ENCODE measurements around the gene ABTB2.

ABTB2 gene

DNA sequence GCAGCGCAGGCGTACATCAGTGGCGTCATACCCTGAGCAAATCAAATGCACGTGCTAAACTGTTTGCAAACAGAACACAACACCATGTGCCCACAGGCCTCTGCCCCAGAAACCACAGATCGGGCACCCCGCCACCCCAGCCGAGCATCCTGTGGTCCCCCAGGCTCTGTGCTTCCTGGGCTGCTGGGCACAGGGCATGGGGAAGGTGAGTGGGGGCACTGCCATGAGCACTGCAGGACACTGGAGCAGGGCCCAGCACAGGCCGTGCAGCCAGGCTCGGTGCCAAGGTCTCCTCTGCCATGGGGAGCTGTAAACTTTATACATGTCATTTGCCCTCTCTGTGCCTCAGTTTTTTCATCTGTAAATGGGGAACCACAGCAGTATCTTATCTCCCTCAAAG lies 189.8 kb downstream of the ABTB2 start:
- no peak for ATAC-seq
- no peak for TF ChIP-seq PPARA (CRISPR knock-in tag; IDR thresholded peaks at IDR 0.05; ENCODE audit: borderline replicate concordance)
- TF ChIP-seq, protein P1, sequence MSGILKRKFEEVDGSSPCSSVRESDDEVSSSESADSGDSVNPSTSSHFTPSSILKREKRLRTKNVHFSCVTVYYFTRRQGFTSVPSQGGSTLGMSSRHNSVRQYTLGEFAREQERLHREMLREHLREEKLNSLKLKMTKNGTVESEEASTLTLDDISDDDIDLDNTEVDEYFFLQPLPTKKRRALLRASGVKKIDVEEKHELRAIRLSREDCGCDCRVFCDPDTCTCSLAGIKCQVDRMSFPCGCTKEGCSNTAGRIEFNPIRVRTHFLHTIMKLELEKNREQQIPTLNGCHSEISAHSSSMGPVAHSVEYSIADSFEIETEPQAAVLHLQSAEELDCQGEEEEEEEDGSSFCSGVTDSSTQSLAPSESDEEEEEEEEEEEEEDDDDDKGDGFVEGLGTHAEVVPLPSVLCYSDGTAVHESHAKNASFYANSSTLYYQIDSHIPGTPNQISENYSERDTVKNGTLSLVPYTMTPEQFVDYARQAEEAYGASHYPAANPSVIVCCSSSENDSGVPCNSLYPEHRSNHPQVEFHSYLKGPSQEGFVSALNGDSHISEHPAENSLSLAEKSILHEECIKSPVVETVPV (CRISPR knock-in tag; IDR thresholded peaks at IDR 0.05) = no peak
- TF ChIP-seq ZNF70 (CRISPR knock-in tag; IDR thresholded peaks at IDR 0.05) = no peak
- TF ChIP-seq GLIS3 (CRISPR knock-in tag; IDR thresholded peaks at IDR 0.05) = no peak
- TF ChIP-seq, protein P2, sequence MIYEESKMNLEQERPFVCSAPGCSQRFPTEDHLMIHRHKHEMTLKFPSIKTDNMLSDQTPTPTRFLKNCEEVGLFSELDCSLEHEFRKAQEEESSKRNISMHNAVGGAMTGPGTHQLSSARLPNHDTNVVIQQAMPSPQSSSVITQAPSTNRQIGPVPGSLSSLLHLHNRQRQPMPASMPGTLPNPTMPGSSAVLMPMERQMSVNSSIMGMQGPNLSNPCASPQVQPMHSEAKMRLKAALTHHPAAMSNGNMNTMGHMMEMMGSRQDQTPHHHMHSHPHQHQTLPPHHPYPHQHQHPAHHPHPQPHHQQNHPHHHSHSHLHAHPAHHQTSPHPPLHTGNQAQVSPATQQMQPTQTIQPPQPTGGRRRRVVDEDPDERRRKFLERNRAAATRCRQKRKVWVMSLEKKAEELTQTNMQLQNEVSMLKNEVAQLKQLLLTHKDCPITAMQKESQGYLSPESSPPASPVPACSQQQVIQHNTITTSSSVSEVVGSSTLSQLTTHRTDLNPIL (CRISPR knock-in tag; IDR thresholded peaks at IDR 0.05; ENCODE audit: low read depth) = no peak
- TF ChIP-seq, protein P3, sequence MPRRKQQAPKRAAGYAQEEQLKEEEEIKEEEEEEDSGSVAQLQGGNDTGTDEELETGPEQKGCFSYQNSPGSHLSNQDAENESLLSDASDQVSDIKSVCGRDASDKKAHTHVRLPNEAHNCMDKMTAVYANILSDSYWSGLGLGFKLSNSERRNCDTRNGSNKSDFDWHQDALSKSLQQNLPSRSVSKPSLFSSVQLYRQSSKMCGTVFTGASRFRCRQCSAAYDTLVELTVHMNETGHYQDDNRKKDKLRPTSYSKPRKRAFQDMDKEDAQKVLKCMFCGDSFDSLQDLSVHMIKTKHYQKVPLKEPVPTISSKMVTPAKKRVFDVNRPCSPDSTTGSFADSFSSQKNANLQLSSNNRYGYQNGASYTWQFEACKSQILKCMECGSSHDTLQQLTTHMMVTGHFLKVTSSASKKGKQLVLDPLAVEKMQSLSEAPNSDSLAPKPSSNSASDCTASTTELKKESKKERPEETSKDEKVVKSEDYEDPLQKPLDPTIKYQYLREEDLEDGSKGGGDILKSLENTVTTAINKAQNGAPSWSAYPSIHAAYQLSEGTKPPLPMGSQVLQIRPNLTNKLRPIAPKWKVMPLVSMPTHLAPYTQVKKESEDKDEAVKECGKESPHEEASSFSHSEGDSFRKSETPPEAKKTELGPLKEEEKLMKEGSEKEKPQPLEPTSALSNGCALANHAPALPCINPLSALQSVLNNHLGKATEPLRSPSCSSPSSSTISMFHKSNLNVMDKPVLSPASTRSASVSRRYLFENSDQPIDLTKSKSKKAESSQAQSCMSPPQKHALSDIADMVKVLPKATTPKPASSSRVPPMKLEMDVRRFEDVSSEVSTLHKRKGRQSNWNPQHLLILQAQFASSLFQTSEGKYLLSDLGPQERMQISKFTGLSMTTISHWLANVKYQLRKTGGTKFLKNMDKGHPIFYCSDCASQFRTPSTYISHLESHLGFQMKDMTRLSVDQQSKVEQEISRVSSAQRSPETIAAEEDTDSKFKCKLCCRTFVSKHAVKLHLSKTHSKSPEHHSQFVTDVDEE (CRISPR knock-in tag; IDR thresholded peaks at IDR 0.05) = no peak
- TF ChIP-seq, protein P4, sequence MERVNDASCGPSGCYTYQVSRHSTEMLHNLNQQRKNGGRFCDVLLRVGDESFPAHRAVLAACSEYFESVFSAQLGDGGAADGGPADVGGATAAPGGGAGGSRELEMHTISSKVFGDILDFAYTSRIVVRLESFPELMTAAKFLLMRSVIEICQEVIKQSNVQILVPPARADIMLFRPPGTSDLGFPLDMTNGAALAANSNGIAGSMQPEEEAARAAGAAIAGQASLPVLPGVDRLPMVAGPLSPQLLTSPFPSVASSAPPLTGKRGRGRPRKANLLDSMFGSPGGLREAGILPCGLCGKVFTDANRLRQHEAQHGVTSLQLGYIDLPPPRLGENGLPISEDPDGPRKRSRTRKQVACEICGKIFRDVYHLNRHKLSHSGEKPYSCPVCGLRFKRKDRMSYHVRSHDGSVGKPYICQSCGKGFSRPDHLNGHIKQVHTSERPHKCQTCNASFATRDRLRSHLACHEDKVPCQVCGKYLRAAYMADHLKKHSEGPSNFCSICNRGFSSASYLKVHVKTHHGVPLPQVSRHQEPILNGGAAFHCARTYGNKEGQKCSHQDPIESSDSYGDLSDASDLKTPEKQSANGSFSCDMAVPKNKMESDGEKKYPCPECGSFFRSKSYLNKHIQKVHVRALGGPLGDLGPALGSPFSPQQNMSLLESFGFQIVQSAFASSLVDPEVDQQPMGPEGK (CRISPR knock-in tag; IDR thresholded peaks at IDR 0.05; ENCODE audit: borderline replicate concordance) = no peak
- no peak for TF ChIP-seq OSR1 (CRISPR knock-in tag; IDR thresholded peaks at IDR 0.05)
- no peak for TF ChIP-seq ZFP3 (CRISPR knock-in tag; IDR thresholded peaks at IDR 0.05)
- TF ChIP-seq ZNF565 (CRISPR knock-in tag; conservative IDR thresholded peaks at IDR 0.05; ENCODE audit: low read depth) = no peak
- TF ChIP-seq RARB (CRISPR knock-in tag; IDR thresholded peaks at IDR 0.05) = no peak
- TF ChIP-seq SNAI2 (CRISPR knock-in tag; IDR thresholded peaks at IDR 0.05) = no peak
- TF ChIP-seq ZNF8 (CRISPR knock-in tag; IDR thresholded peaks at IDR 0.05) = no peak
- TF ChIP-seq, protein P5, sequence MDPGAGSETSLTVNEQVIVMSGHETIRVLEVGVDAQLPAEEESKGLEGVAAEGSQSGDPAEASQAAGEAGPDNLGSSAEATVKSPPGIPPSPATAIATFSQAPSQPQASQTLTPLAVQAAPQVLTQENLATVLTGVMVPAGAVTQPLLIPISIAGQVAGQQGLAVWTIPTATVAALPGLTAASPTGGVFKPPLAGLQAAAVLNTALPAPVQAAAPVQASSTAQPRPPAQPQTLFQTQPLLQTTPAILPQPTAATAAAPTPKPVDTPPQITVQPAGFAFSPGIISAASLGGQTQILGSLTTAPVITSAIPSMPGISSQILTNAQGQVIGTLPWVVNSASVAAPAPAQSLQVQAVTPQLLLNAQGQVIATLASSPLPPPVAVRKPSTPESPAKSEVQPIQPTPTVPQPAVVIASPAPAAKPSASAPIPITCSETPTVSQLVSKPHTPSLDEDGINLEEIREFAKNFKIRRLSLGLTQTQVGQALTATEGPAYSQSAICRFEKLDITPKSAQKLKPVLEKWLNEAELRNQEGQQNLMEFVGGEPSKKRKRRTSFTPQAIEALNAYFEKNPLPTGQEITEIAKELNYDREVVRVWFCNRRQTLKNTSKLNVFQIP (CRISPR knock-in tag; IDR thresholded peaks at IDR 0.05; ENCODE audit: borderline replicate concordance, low read depth) = no peak
- TF ChIP-seq ZFP30 (CRISPR knock-in tag; IDR thresholded peaks at IDR 0.05) = no peak
- no peak for TF ChIP-seq ESRRG (CRISPR knock-in tag; IDR thresholded peaks at IDR 0.05)
- TF ChIP-seq BACH2 (CRISPR knock-in tag; IDR thresholded peaks at IDR 0.05; ENCODE audit: borderline replicate concordance) = no peak
- TF ChIP-seq ZC3H10 (CRISPR knock-in tag; IDR thresholded peaks at IDR 0.05) = no peak
- no peak for TF ChIP-seq ARNTL (CRISPR knock-in tag; IDR thresholded peaks at IDR 0.05; ENCODE audit: borderline replicate concordance, low read depth)

DNA sequence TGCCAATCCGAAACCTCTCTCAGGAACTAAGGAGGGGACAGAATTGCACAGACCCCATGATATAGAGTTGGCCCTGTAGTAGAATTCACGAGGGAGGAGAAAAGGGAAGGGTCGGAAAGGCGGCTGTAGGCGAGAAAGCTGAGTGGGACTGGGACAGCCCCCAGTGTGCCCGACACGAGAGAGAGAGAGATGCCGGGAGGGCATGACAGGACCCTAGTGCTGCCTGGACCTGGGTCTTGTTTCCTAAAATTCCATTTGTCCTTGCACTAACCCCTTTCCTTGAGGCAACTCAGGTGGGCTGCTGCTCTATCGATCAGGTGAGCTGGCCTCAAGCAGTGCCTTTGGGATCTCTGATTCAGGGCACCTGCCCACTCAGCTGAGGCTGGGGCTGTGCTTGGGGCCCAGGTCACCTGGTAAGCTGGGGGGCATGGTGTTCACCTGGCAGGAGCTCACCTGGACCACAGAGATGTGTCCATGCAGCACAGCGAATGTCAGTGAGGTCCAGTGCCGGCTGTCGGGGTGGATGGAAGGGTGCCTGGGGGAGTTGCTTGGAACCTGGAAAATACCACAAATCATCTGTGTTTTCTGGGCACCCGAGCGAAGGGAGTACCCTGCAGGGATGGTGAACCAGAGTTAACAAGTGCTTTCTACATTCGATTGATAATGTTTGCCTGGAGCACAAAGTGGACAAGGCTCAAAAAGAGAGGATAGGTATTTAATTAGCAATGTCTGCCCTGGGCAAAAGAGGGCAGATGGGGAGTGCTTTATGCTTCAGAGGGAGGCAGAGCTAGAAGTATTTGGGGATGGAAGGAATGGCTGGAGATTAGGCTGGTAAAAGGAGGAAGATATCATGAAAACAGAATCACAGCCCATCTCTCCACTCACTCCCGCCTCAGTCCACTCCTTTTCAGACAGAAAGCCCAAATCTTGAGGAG lies 190.7 kb downstream of the ABTB2 start:
- no peak for ATAC-seq
- no peak for TF ChIP-seq ZC3H10 (CRISPR knock-in tag; IDR thresholded peaks at IDR 0.05)
- no peak for TF ChIP-seq ZFP3 (CRISPR knock-in tag; IDR thresholded peaks at IDR 0.05)
- TF ChIP-seq ARNTL (CRISPR knock-in tag; IDR thresholded peaks at IDR 0.05; ENCODE audit: borderline replicate concordance, low read depth) = no peak

Data from SK-N-SH treated with all-trans-retinoic acid at 6 μM for 48 hours (cell line).